K562 (cell line): ENCODE results near the gene ADAM15. TPM values are rescaled to one million over a fixed set of nuclear protein-coding genes. Genes with fewer than 3 reads are reported as not detected.
A peak's percentile ranks its signal among the peaks of the same experiment; 100 is the strongest.

ENCODE experiments used
- ATAC-seq: fragments of 200-7000 bp; cut with Tn5 transposase; 3 replicates; pipeline ENCODE4 v1.9.1; 2020; ENCODE audit warnings: moderate library complexity
- BruUV-seq: library from RNA; stranded (reverse); fragments of 400-500 nt; replicated peaks from 2 replicates; lab custom pipeline; 2021; lab: Mats Ljungman, UMichigan
- CTCF ChIA-PET: fragments of 300-600 bp; formaldehyde crosslinking; extraction: SDS; loops from one replicate; lab custom pipeline; 2021; ENCODE audit warnings: low intra/inter-chr PET ratio; lab: Yijun Ruan, JAX
- POLR2A ChIA-PET: fragments of 300-600, 350-650 bp; sonication (Branson Sonifier 250); formaldehyde crosslinking; extraction: SDS; loops from one replicate; lab custom pipeline; 2021; ENCODE audit warnings: antibody characterized with exemption, inconsistent platforms; lab: Yijun Ruan, JAX
- DNase-seq, 4 experiments: peaks; one replicate each; pipeline versions ENCODE4 v3.0.0 to v3.0.0-alpha.2; 2011 to 2018; ENCODE audit warnings: low spot score in 3 of 4, mixed read lengths in 3 of 4; ENCODE audit errors: extremely low read depth in 1 of 4
- FAIRE-seq: peaks from 2 replicates; lab custom pipeline; 2011; peaks lifted over from hg19 to GRCh38; lab: Jason Lieb, UNC
- H2AFZ ChIP-seq: 2 replicates; pipeline ENCODE4 v1.6.0; 2011; ENCODE audit warnings: low read depth, low read length, control low read depth, inconsistent platforms
- H3K27ac ChIP-seq: fragments of 200-600 bp; 3 replicates; pipeline ENCODE4 v1.8.0; 2011; ENCODE audit warnings: low read depth, mild to moderate bottlenecking, control low read depth, inconsistent platforms, low read length, moderate library complexity, mixed read lengths; ENCODE audit errors: extremely low read depth
- H3K27me3 ChIP-seq, 2 experiments: fragments of 300-600 bp in 1 of 2; 2 replicates in 1 of 2; 3 replicates in 1 of 2; pipeline versions ENCODE4 v1.6.0 to v1.8.0; 2011; ENCODE audit warnings: inconsistent platforms in 2 of 2, low read length in 2 of 2, mild to moderate bottlenecking in 1 of 2, mixed read lengths in 1 of 2, moderate library complexity in 1 of 2; ENCODE audit not compliant: control insufficient read depth in 2 of 2, insufficient read depth in 2 of 2
- H3K36me3 ChIP-seq: fragments of 300-600 bp; 3 replicates; pipeline ENCODE4 v1.8.0; 2011; ENCODE audit warnings: mild to moderate bottlenecking, low read length, inconsistent platforms; ENCODE audit not compliant: control insufficient read depth, insufficient read depth
- H3K4me1 ChIP-seq, 2 experiments: fragments of 200-600 bp in 1 of 2; replicated peaks in 1 of 2; 2 replicates in 1 of 2; 3 replicates in 1 of 2; pipeline versions ENCODE4 v1.5.1 to v1.8.0; 2011; ENCODE audit warnings: inconsistent platforms in 2 of 2, low read length in 2 of 2, mild to moderate bottlenecking in 1 of 2, mixed read lengths in 1 of 2, moderate library complexity in 1 of 2; ENCODE audit not compliant: control insufficient read depth in 2 of 2, insufficient read depth in 2 of 2
- H3K4me2 ChIP-seq: 2 replicates; pipeline ENCODE4 v1.6.1; 2011; ENCODE audit warnings: low read length, control low read depth, inconsistent platforms, mixed read lengths; ENCODE audit not compliant: insufficient read depth
- H3K4me3 ChIP-seq: fragments of 200-600 bp; sonication (generic), shearing (Covaris generic); 2 replicates; pipeline ENCODE4 v1.5.1; 2016; ENCODE audit warnings: control low read depth, inconsistent platforms
- H3K79me2 ChIP-seq: fragments of 200-600 bp; 3 replicates; pipeline ENCODE4 v1.8.0; 2011; ENCODE audit warnings: low read length, inconsistent platforms; ENCODE audit not compliant: control insufficient read depth, insufficient read depth
- H3K9ac ChIP-seq, 2 experiments: 2 replicates each; pipeline versions ENCODE4 v1.6.0 to v1.6.1; 2011; ENCODE audit warnings: low read depth in 2 of 2, low read length in 2 of 2, control low read depth in 1 of 2, inconsistent platforms in 1 of 2, mild to moderate bottlenecking in 1 of 2, mixed read lengths in 1 of 2; ENCODE audit not compliant: insufficient read depth in 1 of 2
- H3K9me1 ChIP-seq: one replicate; pipeline ENCODE4 v1.6.0; 2011; ENCODE audit warnings: inconsistent platforms, mild to moderate bottlenecking, low read length, moderate library complexity; ENCODE audit not compliant: control insufficient read depth, insufficient read depth
- H3K9me3 ChIP-seq: replicated peaks from 2 replicates; pipeline ENCODE4 v1.5.1; 2011; ENCODE audit warnings: low read depth, low read length, inconsistent platforms; ENCODE audit not compliant: control insufficient read depth, insufficient read depth
- H4K20me1 ChIP-seq: replicated peaks from 2 replicates; pipeline ENCODE4 v1.6.1; 2011; ENCODE audit warnings: low read length, inconsistent platforms, mixed read lengths; ENCODE audit not compliant: control insufficient read depth, insufficient read depth
- BRD9 ChIP-seq: fragments of 450-650 bp; IDR thresholded peaks from 2 replicates; pipeline ENCODE4 v1.6.1; 2018; ENCODE audit warnings: low read depth; ENCODE audit not compliant: partially characterized antibody
- CHD2 ChIP-seq: IDR thresholded peaks from 2 replicates; pipeline ENCODE4 v1.6.1; 2011; ENCODE audit warnings: low read depth, low read length
- JUND ChIP-seq, 2 experiments: IDR thresholded peaks; 2 replicates in 1 of 2; 3 replicates in 1 of 2; pipeline ENCODE4 v1.6.1; 2011; ENCODE audit warnings: borderline replicate concordance in 2 of 2, low read depth in 2 of 2, low read length in 2 of 2, improper control_type of control experiment in 1 of 2, missing biosample characterization in 1 of 2, missing genetic modification characterization in 1 of 2, missing genetic modification reagents in 1 of 2
- MXD1 ChIP-seq: fragments of 250-450 bp; sonication (Bioruptor Pico); IDR thresholded peaks from 2 replicates; pipeline ENCODE4 v1.8.0; 2021; ENCODE audit warnings: borderline replicate concordance, mild to moderate bottlenecking, moderate library complexity; ENCODE audit not compliant: poor library complexity, severe bottlenecking
- NELFE ChIP-seq: IDR thresholded peaks from 2 replicates; pipeline ENCODE4 v1.6.1; 2011; ENCODE audit warnings: mild to moderate bottlenecking; ENCODE audit not compliant: insufficient read depth, insufficient read length
- PHF20 ChIP-seq: fragments of 450-650 bp; IDR thresholded peaks from 2 replicates; pipeline ENCODE4 v1.6.1; 2018; ENCODE audit not compliant: partially characterized antibody
- POLR3A ChIP-seq: IDR thresholded peaks from 2 replicates; pipeline ENCODE4 v1.6.1; 2011; ENCODE audit warnings: borderline replicate concordance, mild to moderate bottlenecking, moderate library complexity; ENCODE audit not compliant: insufficient read length, insufficient read depth; ENCODE audit errors: extremely low read depth
- SMAD1 ChIP-seq: fragments of 150-350 bp; IDR thresholded peaks from 2 replicates; pipeline ENCODE4 v1.6.1; 2014; ENCODE audit warnings: low read length, low read depth; ENCODE audit not compliant: partially characterized antibody
- SMARCA4 ChIP-seq: fragments of 450-650 bp; IDR thresholded peaks from 2 replicates; pipeline ENCODE4 v1.6.1; 2016
- SP1 ChIP-seq: sonication (generic); formaldehyde crosslinking; IDR thresholded peaks from 2 replicates; pipeline ENCODE4 v1.8.1; 2022; ENCODE audit warnings: mild to moderate bottlenecking, missing genetic modification reagents
- ZC3H11A ChIP-seq: IDR thresholded peaks from 2 replicates; pipeline ENCODE4 v1.6.1; 2012; ENCODE audit warnings: low read depth, low read length, improper control_type of control experiment
- ZNF766 ChIP-seq: fragments of 200-800 bp; sonication (Bioruptor generic); conservative IDR thresholded peaks from 2 replicates; pipeline ENCODE4 v1.6.1; 2016; ENCODE audit warnings: missing genetic modification characterization, missing compliant biosample characterization
- WGBS: fragments of 100-300 bp; shearing (Covaris generic); methylation state at CpG from one replicate; pipeline ENCODE4 v1.1.6; 2016; ENCODE audit warnings: low coverage, mixed read lengths; ENCODE audit not compliant: insufficient coverage; ENCODE audit errors: missing lambda C conversion rate; 5-methylcytosine and 5-hydroxymethylcytosine counted together
- in situ Hi-C: fragments of 300-500 bp; cut with MboI; formaldehyde crosslinking; loops from 4 replicates; pipeline ENCODE4 v1.15.0; 2018; ENCODE audit warnings: inconsistent platforms, mixed read lengths
- intact Hi-C: fragments of 100-400 bp; cut with micrococcal nuclease; formaldehyde crosslinking; loops from 2 replicates; pipeline ENCODE4 v1.14.2; 2022
- polyA plus RNA-seq, 8 experiments: library from polyadenylated mRNA; depleted of rRNA in 4 of 8; stranded (reverse) in 5 of 8; unstranded in 3 of 8; fragments of >200 nt; fragmentation: Nextera tagmentation in 2 of 8; fragmentation: Illumina TruSeq in 1 of 8; extraction: Ambion mirVana in 2 of 8; extraction: Trizol in 1 of 8; gene quantifications; 2 replicates each; pipeline versions ENCODE4 v1.2.1 to v1.2.3, GENCODE V29; 2011 to 2014; ENCODE audit warnings: inconsistent platforms in 1 of 8, missing spikeins in 1 of 8
- total RNA-seq, 7 experiments: library from RNA; depleted of rRNA in 6 of 7; stranded (reverse); fragments of >200 nt in 6 of 7; fragmentation: Illumina TruSeq in 2 of 7; extraction: Trizol in 2 of 7; gene quantifications; 2 replicates each; pipeline versions ENCODE4 v1.2.1 to v1.2.3, GENCODE V29; 2011 to 2021; ENCODE audit warnings: low replicate concordance in 1 of 7
- TF ChIP-seq, protein P1 (sequence below): fragments of 450-650 bp; IDR thresholded peaks from 2 replicates; pipeline ENCODE4 v1.6.1; 2017; ENCODE audit warnings: mild to moderate bottlenecking, moderate library complexity
- TF ChIP-seq, protein P2 (sequence below): IDR thresholded peaks from 3 replicates; pipeline ENCODE4 v1.6.1; 2011; ENCODE audit warnings: borderline replicate concordance, mild to moderate bottlenecking, moderate library complexity; ENCODE audit not compliant: insufficient read length; ENCODE audit errors: extremely low read depth

Gene ADAM15
- total and polyA plus RNA-seq, 9 of the 15 experiments (the other 6 are each of a cell fraction or from before 2014, with no cell fraction given), result 0.69 to 72.3 (median 32.8) TPM

GRCh38 chr1:155001425-155001674, 49.8 kb upstream of the ADAM15 start (continued):
- TF ChIP-seq, protein P1, sequence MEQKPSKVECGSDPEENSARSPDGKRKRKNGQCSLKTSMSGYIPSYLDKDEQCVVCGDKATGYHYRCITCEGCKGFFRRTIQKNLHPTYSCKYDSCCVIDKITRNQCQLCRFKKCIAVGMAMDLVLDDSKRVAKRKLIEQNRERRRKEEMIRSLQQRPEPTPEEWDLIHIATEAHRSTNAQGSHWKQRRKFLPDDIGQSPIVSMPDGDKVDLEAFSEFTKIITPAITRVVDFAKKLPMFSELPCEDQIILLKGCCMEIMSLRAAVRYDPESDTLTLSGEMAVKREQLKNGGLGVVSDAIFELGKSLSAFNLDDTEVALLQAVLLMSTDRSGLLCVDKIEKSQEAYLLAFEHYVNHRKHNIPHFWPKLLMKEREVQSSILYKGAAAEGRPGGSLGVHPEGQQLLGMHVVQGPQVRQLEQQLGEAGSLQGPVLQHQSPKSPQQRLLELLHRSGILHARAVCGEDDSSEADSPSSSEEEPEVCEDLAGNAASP, result no peak

DNA sequence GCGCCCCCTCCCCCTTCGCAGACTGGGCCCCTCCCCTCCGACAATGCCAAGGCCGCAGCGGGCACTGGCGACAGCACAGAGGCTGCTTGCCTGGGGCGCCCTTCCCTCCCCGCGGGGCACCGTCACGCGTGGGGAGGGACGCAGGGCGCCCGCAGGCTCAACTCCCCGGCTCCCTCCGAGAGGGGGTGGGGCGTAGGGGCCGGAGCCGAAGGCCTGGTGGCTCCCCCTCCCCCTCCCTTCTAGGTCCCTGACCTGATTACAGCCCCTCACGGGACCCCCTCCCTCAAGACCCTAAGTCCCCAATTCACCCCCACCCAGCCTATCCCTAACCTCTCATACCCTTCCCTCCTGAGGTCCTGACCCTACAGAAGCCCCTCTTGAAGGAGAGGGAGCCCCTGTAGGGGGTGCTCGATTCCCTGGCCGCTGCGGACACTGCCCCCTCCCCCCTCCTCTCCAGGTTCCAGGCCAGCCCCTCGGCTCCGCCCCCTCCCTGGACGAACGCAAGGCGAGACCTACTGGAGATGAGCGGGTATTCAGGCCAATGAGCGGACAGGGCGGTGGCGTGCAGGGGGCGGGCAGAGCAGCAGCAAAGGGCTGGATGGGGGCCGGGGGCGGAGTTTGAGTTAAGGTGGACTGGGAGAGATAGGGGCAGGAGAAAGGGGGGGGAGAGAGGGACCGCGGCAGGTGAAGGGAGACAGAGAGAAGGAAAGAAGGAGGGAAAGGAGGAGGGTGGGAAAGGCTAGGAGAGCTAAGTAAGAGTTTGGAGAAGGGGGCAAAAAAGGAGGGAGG, 49.2 kb upstream of the ADAM15 start:
- Histone ChIP-seq H3K27me3 (no peaks in the 10 kb centered on the region), H3K79me2 (peaks cover 50% of the 10 kb centered on the region), H3K9ac (peak overlapping the region; percentile 89 to 96), H3K27ac (peak overlapping the region; percentile 97), H3K9me3 (no peaks in the 10 kb centered on the region), H3K4me2 (peak overlapping the region; percentile 98), H3K36me3 (peaks cover 25% of the 10 kb centered on the region; the same call in 2 of the 3 replicates), H4K20me1 (peaks cover 3% of the 10 kb centered on the region; the same call in 1 of the 2 replicates), H3K4me1 (peaks cover 37 to 66% of the 10 kb centered on the region in 2 experiments), H2AFZ (peak overlapping the region; percentile 95), H3K4me3 (peak overlapping the region; percentile 71), H3K9me1 (no peaks in the 10 kb centered on the region)
- in situ Hi-C loops (no loop called here), intact Hi-C loops (loop anchor here (1.0 to 5.0 kb wide), 6 partner anchors 15 to 445 kb away; partner anchors contain the start of genes CKS1B, EFNA3, PYGO2 and UBE2Q1)
- TSS peak; percentile 45 for BruUV-seq
- CTCF ChIA-PET, result interaction anchor here (1.3 to 1.6 kb wide), 2 partner anchors 16 to 41 kb away, joined by 6 read pairs; partner anchors contain the start of gene PYGO2
- POLR2A ChIA-PET, result interaction anchor here (0.6 to 1.7 kb wide), 13 partner anchors 10 to 1435 kb away, joined by 3 to 8 read pairs (median 3); partner anchors contain the start of gene PBXIP1
- 0% methylated on average over 4 of the region's 38 CpGs for WGBS
- FAIRE-seq (peak; percentile 92), ATAC-seq (peak; percentile 81), DNase-seq (peak; percentile 90 to 100 (median 95))
- peak; percentile 75 for TF ChIP-seq SMARCA4
- peak; percentile 46 for TF ChIP-seq BRD9
- TF ChIP-seq CHD2, result peak; percentile 71
- peak; percentile 83 for TF ChIP-seq SP1 (CRISPR knock-in tag)
- no peak for TF ChIP-seq NELFE
- TF ChIP-seq MXD1 (CRISPR knock-in tag), result no peak
- no peak for TF ChIP-seq POLR3A
- no peak; the same call in 1 of the 2 replicates for TF ChIP-seq ZNF766 (CRISPR knock-in tag)
- TF ChIP-seq, protein P2, sequence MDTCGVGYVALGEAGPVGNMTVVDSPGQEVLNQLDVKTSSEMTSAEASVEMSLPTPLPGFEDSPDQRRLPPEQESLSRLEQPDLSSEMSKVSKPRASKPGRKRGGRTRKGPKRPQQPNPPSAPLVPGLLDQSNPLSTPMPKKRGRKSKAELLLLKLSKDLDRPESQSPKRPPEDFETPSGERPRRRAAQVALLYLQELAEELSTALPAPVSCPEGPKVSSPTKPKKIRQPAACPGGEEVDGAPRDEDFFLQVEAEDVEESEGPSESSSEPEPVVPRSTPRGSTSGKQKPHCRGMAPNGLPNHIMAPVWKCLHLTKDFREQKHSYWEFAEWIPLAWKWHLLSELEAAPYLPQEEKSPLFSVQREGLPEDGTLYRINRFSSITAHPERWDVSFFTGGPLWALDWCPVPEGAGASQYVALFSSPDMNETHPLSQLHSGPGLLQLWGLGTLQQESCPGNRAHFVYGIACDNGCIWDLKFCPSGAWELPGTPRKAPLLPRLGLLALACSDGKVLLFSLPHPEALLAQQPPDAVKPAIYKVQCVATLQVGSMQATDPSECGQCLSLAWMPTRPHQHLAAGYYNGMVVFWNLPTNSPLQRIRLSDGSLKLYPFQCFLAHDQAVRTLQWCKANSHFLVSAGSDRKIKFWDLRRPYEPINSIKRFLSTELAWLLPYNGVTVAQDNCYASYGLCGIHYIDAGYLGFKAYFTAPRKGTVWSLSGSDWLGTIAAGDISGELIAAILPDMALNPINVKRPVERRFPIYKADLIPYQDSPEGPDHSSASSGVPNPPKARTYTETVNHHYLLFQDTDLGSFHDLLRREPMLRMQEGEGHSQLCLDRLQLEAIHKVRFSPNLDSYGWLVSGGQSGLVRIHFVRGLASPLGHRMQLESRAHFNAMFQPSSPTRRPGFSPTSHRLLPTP, result peak; percentile 38
- TF ChIP-seq PHF20, result peak; percentile 28
- TF ChIP-seq JUND (IDR thresholded peaks at IDR 0.05; ENCODE audit: borderline replicate concordance, low read depth, low read length), result peak; percentile 20; the same call in 1 of the 2 replicates
- TF ChIP-seq JUND (tag; IDR thresholded peaks at IDR 0.05; ENCODE audit: borderline replicate concordance, low read depth, low read length), result no peak; the same call in 2 of the 3 replicates
- no peak for TF ChIP-seq SMAD1
- TF ChIP-seq ZC3H11A, result 0 out of 2 replicates have a peak, but pooled peaks have one; percentile 10
